ENCODE data around the gene SLIT1.

Gene SLIT1

DNA sequence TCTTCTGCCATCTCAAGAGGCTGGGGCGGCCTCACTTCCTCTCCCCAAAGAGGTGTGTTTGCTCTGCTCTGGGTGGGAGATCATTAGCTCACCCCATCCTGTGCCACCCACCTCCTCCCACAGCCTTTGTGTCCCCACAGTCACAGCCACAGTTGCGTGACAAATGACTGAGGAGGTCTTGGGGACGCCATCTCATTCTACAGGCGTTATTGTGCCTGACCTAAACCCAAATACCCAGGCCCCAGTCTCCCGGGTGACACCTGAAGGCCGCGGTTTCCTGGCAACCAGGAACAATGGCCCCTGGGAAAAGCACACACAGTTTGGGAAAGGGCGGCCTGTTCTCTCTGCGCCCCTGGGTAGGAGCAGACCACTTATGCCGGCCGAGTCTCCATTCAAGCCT lies 51.6 kb downstream of the SLIT1 start:
- H4K91ac ChIP-seq (ENCODE audit: low read length), result no peak overlapping the region
- no peak overlapping the region for H2BK120ac ChIP-seq (ENCODE audit: low read depth, low read length)
- H2BK5ac ChIP-seq (ENCODE audit: low read depth, low read length, poor library complexity, severe bottlenecking), result no peak overlapping the region
- WGBS, result 91% methylated on average over 11 of the region's 11 CpGs
- H3K23ac ChIP-seq (ENCODE audit: low read length in 2 of 2), result no peak overlapping the region
- H3K4me1 ChIP-seq (ENCODE audit: control insufficient read depth, insufficient read depth, low read depth, low read length), result no peaks in the 10 kb centered on the region
- H3K36me3 ChIP-seq (ENCODE audit: control insufficient read depth in 1 of 2, insufficient read depth in 2 of 2, low read depth in 1 of 2, low read length in 2 of 2), result no peaks in the 10 kb centered on the region
- no peak overlapping the region for H3K4ac ChIP-seq (ENCODE audit: low read depth in 1 of 2, low read length in 2 of 2)
- H2BK12ac ChIP-seq (ENCODE audit: low read length in 2 of 2), result no peak overlapping the region
- DNase-seq, result no peak
- H3K79me1 ChIP-seq (replicated peaks; ENCODE audit: low read length, poor library complexity, severe bottlenecking), result no peaks in the 10 kb centered on the region
- no peak overlapping the region for H3K4me2 ChIP-seq (ENCODE audit: low read length, poor library complexity, severe bottlenecking)
- H2AFZ ChIP-seq (ENCODE audit: low read depth, low read length), result no peak overlapping the region
- no peak overlapping the region for H2BK15ac ChIP-seq (ENCODE audit: low read depth, poor library complexity, severe bottlenecking)
- no peak overlapping the region for H4K8ac ChIP-seq (ENCODE audit: low read length)
- no peak overlapping the region for H3K4me3 ChIP-seq (ENCODE audit: insufficient read depth in 1 of 2, low read depth in 1 of 2, low read length in 2 of 2)
- H3K27ac ChIP-seq (ENCODE audit: low read length, poor library complexity, severe bottlenecking), result no peak overlapping the region
- peaks cover 65 to 69% of the 10 kb centered on the region in 2 experiments for H3K27me3 ChIP-seq (ENCODE audit: control insufficient read depth in 1 of 2, insufficient read depth in 1 of 2, low read length in 2 of 2)
- H3K14ac ChIP-seq (ENCODE audit: low read length in 2 of 2), result peak overlapping the region in 1 of 2 experiments; percentile 4
- H2AK5ac ChIP-seq (ENCODE audit: low read length, severe bottlenecking), result no peak overlapping the region
- no peak overlapping the region for H3K18ac ChIP-seq (ENCODE audit: low read depth in 1 of 2, low read length in 2 of 2)
- H3K9ac ChIP-seq (ENCODE audit: low read length), result no peak overlapping the region
- no peaks in the 10 kb centered on the region for H3K9me3 ChIP-seq (ENCODE audit: control insufficient read depth, low read length)

DNA sequence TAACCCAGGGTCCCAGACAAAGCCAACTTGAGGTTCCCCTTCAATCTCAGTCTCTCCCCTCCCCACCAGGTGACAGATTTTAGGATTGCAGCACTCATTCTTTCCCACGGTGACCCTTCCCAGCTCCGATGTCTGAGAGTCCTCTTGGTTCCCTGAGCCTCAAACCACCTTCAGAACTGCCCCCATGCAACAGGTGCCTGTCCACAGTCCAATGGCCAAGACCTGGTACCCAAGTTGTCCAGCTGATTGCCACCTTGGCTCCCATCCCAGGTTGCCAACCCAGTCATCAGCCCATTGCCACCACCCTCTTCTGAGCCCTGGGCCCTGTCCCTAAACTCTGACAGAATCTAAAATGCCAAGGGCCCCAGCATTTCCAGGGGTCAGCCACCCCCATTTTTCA lies 53.5 kb downstream of the SLIT1 start:
- no peak overlapping the region for H3K9ac ChIP-seq (ENCODE audit: low read length)
- no peak overlapping the region for H4K8ac ChIP-seq (ENCODE audit: low read length)
- H3K4me3 ChIP-seq (ENCODE audit: insufficient read depth in 1 of 2, low read depth in 1 of 2, low read length in 2 of 2), result no peak overlapping the region
- H2BK12ac ChIP-seq (ENCODE audit: low read length in 2 of 2), result no peak overlapping the region
- no peak overlapping the region for H3K14ac ChIP-seq (ENCODE audit: low read length in 2 of 2)
- H2AK5ac ChIP-seq (ENCODE audit: low read length, severe bottlenecking), result no peak overlapping the region
- H3K4me1 ChIP-seq (ENCODE audit: control insufficient read depth, insufficient read depth, low read depth, low read length), result no peaks in the 10 kb centered on the region
- H4K91ac ChIP-seq (ENCODE audit: low read length), result no peak overlapping the region
- H3K23ac ChIP-seq (ENCODE audit: low read length in 2 of 2), result no peak overlapping the region
- H3K9me3 ChIP-seq (ENCODE audit: control insufficient read depth, low read length), result no peaks in the 10 kb centered on the region
- H3K36me3 ChIP-seq (ENCODE audit: control insufficient read depth in 1 of 2, insufficient read depth in 2 of 2, low read depth in 1 of 2, low read length in 2 of 2), result no peaks in the 10 kb centered on the region
- H2BK5ac ChIP-seq (ENCODE audit: low read depth, low read length, poor library complexity, severe bottlenecking), result no peak overlapping the region
- no peak overlapping the region for H2AFZ ChIP-seq (ENCODE audit: low read depth, low read length)
- H3K4me2 ChIP-seq (ENCODE audit: low read length, poor library complexity, severe bottlenecking), result no peak overlapping the region
- no peak for DNase-seq
- WGBS, result 85% methylated on average over 2 of the region's 2 CpGs
- no peak overlapping the region for H2BK120ac ChIP-seq (ENCODE audit: low read depth, low read length)
- H3K27ac ChIP-seq (ENCODE audit: low read length, poor library complexity, severe bottlenecking), result no peak overlapping the region
- no peak overlapping the region for H3K18ac ChIP-seq (ENCODE audit: low read depth in 1 of 2, low read length in 2 of 2)
- peaks cover 65 to 68% of the 10 kb centered on the region in 2 experiments for H3K27me3 ChIP-seq (ENCODE audit: control insufficient read depth in 1 of 2, insufficient read depth in 1 of 2, low read length in 2 of 2)
- no peaks in the 10 kb centered on the region for H3K79me1 ChIP-seq (replicated peaks; ENCODE audit: low read length, poor library complexity, severe bottlenecking)
- no peak overlapping the region for H3K4ac ChIP-seq (ENCODE audit: low read depth in 1 of 2, low read length in 2 of 2)
- no peak overlapping the region for H2BK15ac ChIP-seq (ENCODE audit: low read depth, poor library complexity, severe bottlenecking)

DNA sequence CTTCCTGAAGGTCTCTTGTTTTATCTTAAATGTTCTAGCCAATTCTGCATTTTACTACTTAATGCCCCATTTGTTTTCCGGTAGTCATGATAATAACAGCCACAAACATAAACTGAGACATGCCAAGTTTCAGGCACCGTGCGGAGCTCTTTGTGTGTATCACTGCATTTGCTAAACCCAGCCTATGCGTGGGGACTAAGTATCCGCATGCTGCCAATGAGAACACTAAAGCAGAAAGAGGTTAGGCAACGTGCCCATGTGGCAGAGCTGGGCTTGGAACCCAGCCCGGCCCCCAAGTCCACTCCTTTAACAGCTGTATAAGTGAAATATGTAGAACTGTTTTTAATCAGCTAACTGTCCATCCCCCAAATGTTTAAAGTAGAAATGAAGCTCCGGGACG lies 54.1 kb downstream of the SLIT1 start:
- H3K4me2 ChIP-seq (ENCODE audit: low read length, poor library complexity, severe bottlenecking), result no peak overlapping the region
- no peak overlapping the region for H3K4ac ChIP-seq (ENCODE audit: low read depth in 1 of 2, low read length in 2 of 2)
- no peak for DNase-seq
- H2AK5ac ChIP-seq (ENCODE audit: low read length, severe bottlenecking), result no peak overlapping the region
- no peak overlapping the region for H3K14ac ChIP-seq (ENCODE audit: low read length in 2 of 2)
- no peak overlapping the region for H2BK120ac ChIP-seq (ENCODE audit: low read depth, low read length)
- H3K27me3 ChIP-seq (ENCODE audit: control insufficient read depth in 1 of 2, insufficient read depth in 1 of 2, low read length in 2 of 2), result peaks cover 65 to 69% of the 10 kb centered on the region in 2 experiments
- no peak overlapping the region for H3K27ac ChIP-seq (ENCODE audit: low read length, poor library complexity, severe bottlenecking)
- H2BK15ac ChIP-seq (ENCODE audit: low read depth, poor library complexity, severe bottlenecking), result no peak overlapping the region
- no peaks in the 10 kb centered on the region for H3K36me3 ChIP-seq (ENCODE audit: control insufficient read depth in 1 of 2, insufficient read depth in 2 of 2, low read depth in 1 of 2, low read length in 2 of 2)
- H3K4me3 ChIP-seq (ENCODE audit: insufficient read depth in 1 of 2, low read depth in 1 of 2, low read length in 2 of 2), result no peak overlapping the region
- H2BK5ac ChIP-seq (ENCODE audit: low read depth, low read length, poor library complexity, severe bottlenecking), result no peak overlapping the region
- H3K79me1 ChIP-seq (replicated peaks; ENCODE audit: low read length, poor library complexity, severe bottlenecking), result no peaks in the 10 kb centered on the region
- no peak overlapping the region for H3K18ac ChIP-seq (ENCODE audit: low read depth in 1 of 2, low read length in 2 of 2)
- H2BK12ac ChIP-seq (ENCODE audit: low read length in 2 of 2), result no peak overlapping the region
- H2AFZ ChIP-seq (ENCODE audit: low read depth, low read length), result no peak overlapping the region
- H4K8ac ChIP-seq (ENCODE audit: low read length), result no peak overlapping the region
- H4K91ac ChIP-seq (ENCODE audit: low read length), result no peak overlapping the region
- no peak overlapping the region for H3K9ac ChIP-seq (ENCODE audit: low read length)
- WGBS, result 90% methylated on average over 8 of the region's 9 CpGs
- no peaks in the 10 kb centered on the region for H3K4me1 ChIP-seq (ENCODE audit: control insufficient read depth, insufficient read depth, low read depth, low read length)
- no peaks in the 10 kb centered on the region for H3K9me3 ChIP-seq (ENCODE audit: control insufficient read depth, low read length)
- H3K23ac ChIP-seq (ENCODE audit: low read length in 2 of 2), result no peak overlapping the region

DNA sequence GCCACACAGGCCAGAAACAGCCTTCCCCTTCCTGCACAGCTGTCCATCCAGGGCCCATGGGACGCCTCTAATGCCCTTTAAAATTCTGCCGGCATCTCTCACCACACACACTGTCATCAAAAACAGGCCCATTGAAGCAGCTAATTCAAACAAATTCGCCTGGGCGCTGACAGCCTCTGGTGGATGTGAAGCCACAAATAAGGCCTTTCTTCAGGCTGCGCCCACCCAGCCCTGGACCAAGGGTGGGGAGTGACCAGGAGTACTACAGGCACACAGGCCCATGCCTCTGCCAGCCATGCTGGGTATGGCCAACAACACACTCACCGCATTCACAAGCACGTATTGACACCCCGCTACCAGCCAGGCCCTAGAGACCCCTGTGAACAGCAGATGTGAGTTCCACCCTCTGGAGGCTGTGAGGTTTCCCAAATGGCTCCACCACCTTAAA lies 54.6 kb downstream of the SLIT1 start:
- H3K4ac ChIP-seq (ENCODE audit: low read depth in 1 of 2, low read length in 2 of 2), result no peak overlapping the region
- H3K36me3 ChIP-seq (ENCODE audit: control insufficient read depth in 1 of 2, insufficient read depth in 2 of 2, low read depth in 1 of 2, low read length in 2 of 2), result no peaks in the 10 kb centered on the region
- no peak overlapping the region for H3K9ac ChIP-seq (ENCODE audit: low read length)
- no peak overlapping the region for H3K14ac ChIP-seq (ENCODE audit: low read length in 2 of 2)
- no peak overlapping the region for H2AK5ac ChIP-seq (ENCODE audit: low read length, severe bottlenecking)
- no peak overlapping the region for H3K18ac ChIP-seq (ENCODE audit: low read depth in 1 of 2, low read length in 2 of 2)
- no peak overlapping the region for H2BK15ac ChIP-seq (ENCODE audit: low read depth, poor library complexity, severe bottlenecking)
- no peak overlapping the region for H3K23ac ChIP-seq (ENCODE audit: low read length in 2 of 2)
- H3K27ac ChIP-seq (ENCODE audit: low read length, poor library complexity, severe bottlenecking), result no peak overlapping the region
- no peak overlapping the region for H2BK120ac ChIP-seq (ENCODE audit: low read depth, low read length)
- DNase-seq, result no peak
- WGBS, result 81% methylated on average over 8 of the region's 8 CpGs
- H3K79me1 ChIP-seq (replicated peaks; ENCODE audit: low read length, poor library complexity, severe bottlenecking), result no peaks in the 10 kb centered on the region
- no peak overlapping the region for H4K91ac ChIP-seq (ENCODE audit: low read length)
- H3K9me3 ChIP-seq (ENCODE audit: control insufficient read depth, low read length), result no peaks in the 10 kb centered on the region
- no peak overlapping the region for H4K8ac ChIP-seq (ENCODE audit: low read length)
- H3K4me2 ChIP-seq (ENCODE audit: low read length, poor library complexity, severe bottlenecking), result no peak overlapping the region
- no peak overlapping the region for H3K4me3 ChIP-seq (ENCODE audit: insufficient read depth in 1 of 2, low read depth in 1 of 2, low read length in 2 of 2)
- no peaks in the 10 kb centered on the region for H3K4me1 ChIP-seq (ENCODE audit: control insufficient read depth, insufficient read depth, low read depth, low read length)
- peaks cover 66 to 69% of the 10 kb centered on the region in 2 experiments for H3K27me3 ChIP-seq (ENCODE audit: control insufficient read depth in 1 of 2, insufficient read depth in 1 of 2, low read length in 2 of 2)
- no peak overlapping the region for H2BK12ac ChIP-seq (ENCODE audit: low read length in 2 of 2)
- no peak overlapping the region for H2AFZ ChIP-seq (ENCODE audit: low read depth, low read length)
- H2BK5ac ChIP-seq (ENCODE audit: low read depth, low read length, poor library complexity, severe bottlenecking), result no peak overlapping the region

Measured in mesenchymal stem cell (in vitro differentiated cells and primary cell).